ENCODE data around the gene ZCCHC8.
"Not testable (repeated sequence)": the region's sequence is repeated elsewhere in the genome, so short reads cannot be mapped to it uniquely, and the experiment has no call there.

GRCh38 chr12:122438822-122439221 lies 61.9 kb downstream of the ZCCHC8 start:
- not testable (repeated sequence) for TF ChIP-seq EP300, CTCF, POLR2A, POLR2AphosphoS5 (IDR thresholded peaks at IDR 0.05)

Measured in sigmoid colon (tissue), 4 donors.